IMR-90 (cell line): ENCODE measurements around the gene SLC16A7. TPM values are rescaled to one million over a fixed set of nuclear protein-coding genes. Genes with fewer than 3 reads are reported as not detected.

Source experiments
- ATAC-seq: fragments of 200-7000 bp; cut with Tn5 transposase; 2 replicates; pipeline ENCODE4 v1.9.1; 2020; ENCODE audit warnings: low read depth, mild to moderate bottlenecking, moderate library complexity
- BruUV-seq: library from RNA; stranded (reverse); fragments of 400-500 nt; replicated peaks from 2 replicates; lab custom pipeline; 2021; lab: Mats Ljungman, UMichigan
- CTCF ChIA-PET: fragments of 300-600 bp; formaldehyde crosslinking; extraction: SDS; loops from one replicate; lab custom pipeline; 2021; ENCODE audit warnings: antibody characterized with exemption; lab: Yijun Ruan, JAX
- POLR2A ChIA-PET: fragments of 300-600 bp; sonication (Branson Sonifier 250); formaldehyde crosslinking; loops from one replicate; lab custom pipeline; 2022; ENCODE audit warnings: antibody characterized with exemption; ENCODE audit not compliant: unreplicated experiment; lab: Charles Lee
- DNase-seq: peaks from one replicate; pipeline ENCODE4 v3.0.0; 2013
- H2AFZ ChIP-seq: replicated peaks from 2 replicates; pipeline ENCODE3; 2013; ENCODE audit warnings: low read length, mild to moderate bottlenecking; ENCODE audit not compliant: poor library complexity
- H2AK5ac ChIP-seq: 2 replicates; pipeline ENCODE4 v1.6.1; 2013; ENCODE audit warnings: low read depth, low read length, inconsistent platforms
- H2AK9ac ChIP-seq: replicated peaks from 2 replicates; pipeline ENCODE3; 2013; ENCODE audit warnings: mild to moderate bottlenecking, low read depth, low read length, moderate library complexity; ENCODE audit not compliant: poor library complexity
- H2BK120ac ChIP-seq: 2 replicates; pipeline ENCODE4 v1.6.1; 2013; ENCODE audit warnings: low read depth, low read length, inconsistent platforms
- H2BK15ac ChIP-seq: 3 replicates; pipeline ENCODE4 v1.6.1; 2013; ENCODE audit warnings: low read depth, low read length, inconsistent platforms
- H2BK20ac ChIP-seq: 2 replicates; pipeline ENCODE4 v1.6.1; 2013; ENCODE audit warnings: low read depth, mild to moderate bottlenecking, inconsistent platforms, low read length, moderate library complexity
- H2BK5ac ChIP-seq: 2 replicates; pipeline ENCODE4 v1.6.1; 2013; ENCODE audit warnings: mild to moderate bottlenecking, low read depth, low read length, inconsistent platforms; ENCODE audit not compliant: poor library complexity, severe bottlenecking
- H3K14ac ChIP-seq: replicated peaks from 2 replicates; pipeline ENCODE4 v1.6.1; 2013; ENCODE audit warnings: low read depth, low read length, inconsistent platforms
- H3K18ac ChIP-seq: 2 replicates; pipeline ENCODE4 v1.6.1; 2013; ENCODE audit warnings: low read depth, low read length, control low read depth
- H3K23ac ChIP-seq: 2 replicates; pipeline ENCODE4 v1.6.1; 2013; ENCODE audit warnings: low read depth, low read length, inconsistent platforms
- H3K27ac ChIP-seq: 2 replicates; pipeline ENCODE4 v1.5.1; 2013; ENCODE audit warnings: mild to moderate bottlenecking, control low read depth, low read length; ENCODE audit not compliant: insufficient read depth
- H3K27me3 ChIP-seq: 2 replicates; pipeline ENCODE4 v1.6.1; 2013; ENCODE audit warnings: low read length; ENCODE audit not compliant: control insufficient read depth, insufficient read depth
- H3K36me3 ChIP-seq: 2 replicates; pipeline ENCODE4 v1.6.1; 2013; ENCODE audit warnings: low read length, mixed read lengths; ENCODE audit not compliant: control insufficient read depth, insufficient read depth
- H3K4ac ChIP-seq: 2 replicates; pipeline ENCODE4 v1.6.1; 2013; ENCODE audit warnings: low read depth, low read length, inconsistent platforms
- H3K4me1 ChIP-seq: 2 replicates; pipeline ENCODE4 v1.6.1; 2013; ENCODE audit warnings: low read length, mixed read lengths; ENCODE audit not compliant: control insufficient read depth, insufficient read depth
- H3K4me2 ChIP-seq: 2 replicates; pipeline ENCODE4 v1.6.1; 2013; ENCODE audit warnings: low read depth, mild to moderate bottlenecking, control low read depth, low read length, moderate library complexity
- H3K4me3 ChIP-seq: 2 replicates; pipeline ENCODE4 v1.5.1; 2013; ENCODE audit warnings: low read depth, mild to moderate bottlenecking, control low read depth, low read length, moderate library complexity; ENCODE audit not compliant: insufficient read depth
- H3K56ac ChIP-seq: 2 replicates; pipeline ENCODE4 v1.6.1; 2013; ENCODE audit warnings: low read length, inconsistent platforms; ENCODE audit not compliant: insufficient read depth; ENCODE audit errors: extremely low read depth
- H3K79me1 ChIP-seq, 2 experiments: 2 replicates each; pipeline ENCODE4 v1.6.1; 2013; ENCODE audit warnings: low read length in 2 of 2, inconsistent platforms in 1 of 2, low read depth in 1 of 2
- H3K9ac ChIP-seq: 2 replicates; pipeline ENCODE4 v1.6.1; 2013; ENCODE audit warnings: low read depth, low read length, control low read depth
- H3K9me1 ChIP-seq: 2 replicates; pipeline ENCODE4 v1.6.1; 2013; ENCODE audit warnings: low read length, inconsistent platforms; ENCODE audit not compliant: insufficient read depth
- H3K9me3 ChIP-seq: 2 replicates; pipeline ENCODE4 v1.6.1; 2013; ENCODE audit warnings: low read length; ENCODE audit not compliant: control insufficient read depth, insufficient read depth
- H4K20me1 ChIP-seq: 2 replicates; pipeline ENCODE4 v1.6.1; 2013; ENCODE audit warnings: low read length, inconsistent platforms; ENCODE audit not compliant: insufficient read depth
- H4K5ac ChIP-seq: 2 replicates; pipeline ENCODE4 v1.6.1; 2013; ENCODE audit warnings: mild to moderate bottlenecking, low read depth, low read length, control low read depth
- H4K8ac ChIP-seq, 2 experiments: 2 replicates each; pipeline ENCODE4 v1.6.1; 2013; ENCODE audit warnings: low read depth in 2 of 2, low read length in 2 of 2, control low read depth in 1 of 2, inconsistent platforms in 1 of 2
- H4K91ac ChIP-seq: 2 replicates; pipeline ENCODE4 v1.6.1; 2013; ENCODE audit warnings: low read depth, low read length, inconsistent platforms; ENCODE audit not compliant: insufficient read depth
- BHLHE40 ChIP-seq: fragments of 150-350 bp; IDR thresholded peaks from 2 replicates; pipeline ENCODE4 v1.6.1; 2016; ENCODE audit warnings: mild to moderate bottlenecking, low read depth, low read length
- CEBPB ChIP-seq: IDR thresholded peaks from 2 replicates; pipeline ENCODE4 v1.6.1; 2012; ENCODE audit warnings: low read depth, low read length, improper control_type of control experiment
- CHD1 ChIP-seq: IDR thresholded peaks from 2 replicates; pipeline ENCODE4 v1.6.1; 2012; ENCODE audit warnings: low read depth, low read length, improper control_type of control experiment
- MAFK ChIP-seq: IDR thresholded peaks from 2 replicates; pipeline ENCODE4 v1.6.1; 2012; ENCODE audit warnings: low read depth, low read length, improper control_type of control experiment
- MAZ ChIP-seq: IDR thresholded peaks from 2 replicates; pipeline ENCODE4 v1.6.1; 2012; ENCODE audit warnings: low read depth, mild to moderate bottlenecking, low read length, improper control_type of control experiment, moderate library complexity, borderline replicate concordance
- POLR2A ChIP-seq: IDR thresholded peaks from 2 replicates; pipeline ENCODE4 v1.6.1; 2012; ENCODE audit warnings: mild to moderate bottlenecking, low read depth, low read length
- USF2 ChIP-seq: fragments of 150-350 bp; IDR thresholded peaks from 2 replicates; pipeline ENCODE4 v1.6.1; 2017; ENCODE audit warnings: mild to moderate bottlenecking, antibody characterized with exemption, low read length, low read depth
- WGBS, 2 experiments: methylation state at CpG; one replicate each; pipeline versions ENCODE4 v1.1.5 to v1.1.7; 2013; ENCODE audit warnings: missing lambda C conversion rate in 2 of 2; ENCODE audit not compliant: insufficient read length in 1 of 2; ENCODE audit errors: extremely low coverage in 2 of 2; 5-methylcytosine and 5-hydroxymethylcytosine counted together
- dilution Hi-C: fragments of 300-500 bp; cut with HindIII; formaldehyde crosslinking; loops from one replicate; pipeline ENCODE4 v1.14.3; 2018; ENCODE audit warnings: low sequenced_read_pairs; ENCODE audit not compliant: unreplicated experiment
- in situ Hi-C: fragments of 300-500 bp; cut with MboI; formaldehyde crosslinking; loops from 3 replicates; pipeline ENCODE4 v1.14.3; 2019; ENCODE audit warnings: low sequenced_read_pairs, inconsistent platforms, mixed read lengths
- intact Hi-C: fragments of 100-400 bp; cut with micrococcal nuclease; formaldehyde crosslinking; loops from 2 replicates; pipeline ENCODE4 v1.10.0; 2022
- polyA plus RNA-seq, 3 experiments: library from polyadenylated mRNA; depleted of rRNA; stranded (reverse); fragments of >200 nt; gene quantifications; 2 replicates each; pipeline ENCODE4 v1.2.3, GENCODE V29; 2012; ENCODE audit warnings: low replicate concordance in 1 of 3
- total RNA-seq: library from RNA; depleted of rRNA; stranded (reverse); fragments of >200 nt; gene quantifications from 2 replicates; pipeline ENCODE4 v1.2.3, GENCODE V29; 2012

The SLC16A7 gene
- total and polyA plus RNA-seq, 2 of the 4 experiments (the other 2 are of a cell fraction), result 2.6 to 21.5 TPM

- Histone ChIP-seq H3K79me1 (no peaks in the 10 kb centered on the region; a peak in 1 of 4 replicates), H3K27me3 (no peaks in the 10 kb centered on the region), H3K4me2 (no peak overlapping the region), H4K5ac (no peak overlapping the region), H2BK5ac (no peak overlapping the region), H2BK15ac (no peak overlapping the region), H3K9ac (no peak overlapping the region), H3K27ac (no peak overlapping the region), H3K4me3 (no peak overlapping the region), H3K4me1 (no peaks in the 10 kb centered on the region), H2AK5ac (no peak overlapping the region), H3K14ac (no peak overlapping the region), H4K20me1 (no peaks in the 10 kb centered on the region), H3K9me3 (no peaks in the 10 kb centered on the region), H2BK120ac (no peak overlapping the region), H2AK9ac (no peak overlapping the region), H3K36me3 (no peaks in the 10 kb centered on the region), H3K18ac (no peak overlapping the region), H2BK20ac (no peak overlapping the region), H3K9me1 (no peaks in the 10 kb centered on the region), H3K4ac (no peak overlapping the region), H3K23ac (no peak overlapping the region), H4K8ac (no peak overlapping the region), H2AFZ (no peak overlapping the region), H4K91ac (no peak overlapping the region), H3K56ac (no peak overlapping the region)
- DNase-seq (peak; percentile 40), ATAC-seq (peak; percentile 40)
- TF ChIP-seq POLR2A (no peak), USF2 (no peak), MAFK (peak; percentile 67), MAZ (no peak), BHLHE40 (no peak), CHD1 (no peak), CEBPB (peak; percentile 14; the same call in 1 of the 2 replicates)
- CTCF ChIA-PET, result no interaction called here
- in situ Hi-C loops, result no loop called here
- POLR2A ChIA-PET, result no interaction called here
- WGBS, 2 experiments, result no CpG with 5 or more reads among the region's 1 CpG
- intact Hi-C loops, result no loop called here
- BruUV-seq, result no TSS peak
- dilution Hi-C loops, result no loop called here
These were observed 30.6 kb downstream of the SLC16A7 start for GRCh38 chr12:59626382-59626781.
